HEK293 (cell line): ENCODE results near the gene FRAT2.

ENCODE experiments used
- CTCF ChIA-PET: fragments of 350-600 bp; formaldehyde crosslinking; extraction: SDS; loops from one replicate; lab custom pipeline; 2021; ENCODE audit warnings: antibody characterized with exemption; lab: Yijun Ruan, JAX
- POLR2A ChIA-PET: fragments of 300-600 bp; formaldehyde crosslinking; extraction: SDS; loops from one replicate; lab custom pipeline; 2020; ENCODE audit warnings: antibody characterized with exemption, inconsistent platforms; lab: Yijun Ruan, JAX
- H3K27ac ChIP-seq: fragments of 200-500 bp; sonication (Bioruptor generic); 2 replicates; pipeline ENCODE4 v1.5.1; 2014; ENCODE audit warnings: low read depth, low read length, control low read depth, inconsistent platforms; ENCODE audit errors: extremely low read depth
- H3K36me3 ChIP-seq, 2 experiments: fragments of 200-500 bp in 1 of 2; sonication (Bioruptor generic) in 1 of 2; 1 replicate in 1 of 2; 2 replicates in 1 of 2; pipeline ENCODE4 v1.5.1; 2014 to 2017; ENCODE audit warnings: inconsistent platforms in 2 of 2, low read length in 2 of 2; ENCODE audit not compliant: control insufficient read depth in 2 of 2, insufficient read depth in 1 of 2
- H3K4me1 ChIP-seq: fragments of 200-500 bp; sonication (Bioruptor generic); 2 replicates; pipeline ENCODE4 v1.5.1; 2014; ENCODE audit warnings: mild to moderate bottlenecking, low read length, inconsistent platforms; ENCODE audit not compliant: control insufficient read depth, insufficient read depth
- H3K4me3 ChIP-seq: 2 replicates; pipeline ENCODE4 v1.5.1; 2011; ENCODE audit warnings: low read depth, mild to moderate bottlenecking, control low read depth, low read length, moderate library complexity
- H3K9me3 ChIP-seq: fragments of 200-500 bp; sonication (Bioruptor generic); 2 replicates; pipeline ENCODE4 v1.5.1; 2014; ENCODE audit warnings: low read depth, low read length, inconsistent platforms; ENCODE audit not compliant: control insufficient read depth, insufficient read depth
- BCL11A ChIP-seq: fragments of 450-650 bp; formaldehyde crosslinking; IDR thresholded peaks from 2 replicates; pipeline ENCODE4 v1.5.1; 2016; ENCODE audit warnings: low read depth, missing biosample characterization, missing genetic modification characterization
- OVOL3 ChIP-seq: fragments of 450-650 bp; formaldehyde crosslinking; IDR thresholded peaks from 2 replicates; pipeline ENCODE4 v1.5.1; 2016; ENCODE audit warnings: missing biosample characterization, missing genetic modification characterization
- ZNF239 ChIP-seq: fragments of 450-650 bp; formaldehyde crosslinking; IDR thresholded peaks from 2 replicates; pipeline ENCODE4 v1.5.1; 2016; ENCODE audit warnings: missing biosample characterization, missing genetic modification characterization
- ZNF37A ChIP-seq: fragments of 450-650 bp; IDR thresholded peaks from 2 replicates; pipeline ENCODE4 v1.5.1; 2018; ENCODE audit warnings: missing biosample characterization, missing genetic modification characterization
- ZNF391 ChIP-seq: fragments of 450-650 bp; formaldehyde crosslinking; IDR thresholded peaks from 2 replicates; pipeline ENCODE4 v1.5.1; 2016; ENCODE audit warnings: low read depth, missing biosample characterization, missing genetic modification characterization, borderline replicate concordance
- ZNF426 ChIP-seq: fragments of 450-650 bp; formaldehyde crosslinking; IDR thresholded peaks from 2 replicates; pipeline ENCODE4 v1.5.1; 2017; ENCODE audit warnings: missing biosample characterization, missing genetic modification characterization, mild to moderate bottlenecking, inconsistent platforms, moderate library complexity
- ZNF558 ChIP-seq: fragments of 450-650 bp; formaldehyde crosslinking; IDR thresholded peaks from 2 replicates; pipeline ENCODE4 v1.5.1; 2016; ENCODE audit warnings: missing biosample characterization, missing genetic modification characterization
- ZNF571 ChIP-seq: fragments of 450-650 bp; formaldehyde crosslinking; IDR thresholded peaks from 2 replicates; pipeline ENCODE4 v1.5.0; 2017; ENCODE audit warnings: missing biosample characterization, missing genetic modification characterization
- ZNF596 ChIP-seq: fragments of 450-650 bp; IDR thresholded peaks from 2 replicates; pipeline ENCODE4 v1.5.0; 2018; ENCODE audit warnings: missing biosample characterization, mild to moderate bottlenecking, missing genetic modification characterization, moderate library complexity
- ZNF600 ChIP-seq: fragments of 450-650 bp; formaldehyde crosslinking; IDR thresholded peaks from 2 replicates; pipeline ENCODE4 v1.5.1; 2016; ENCODE audit warnings: missing biosample characterization, missing genetic modification characterization
- ZNF610 ChIP-seq: fragments of 450-650 bp; formaldehyde crosslinking; IDR thresholded peaks from 2 replicates; pipeline ENCODE4 v1.5.1; 2016; ENCODE audit warnings: missing biosample characterization, missing genetic modification characterization, borderline replicate concordance
- ZNF621 ChIP-seq: fragments of 450-650 bp; formaldehyde crosslinking; IDR thresholded peaks from 2 replicates; pipeline ENCODE4 v1.5.1; 2017; ENCODE audit warnings: missing biosample characterization, missing genetic modification characterization
- ZSCAN16 ChIP-seq: fragments of 450-650 bp; formaldehyde crosslinking; IDR thresholded peaks from 2 replicates; pipeline ENCODE4 v1.5.1; 2016; ENCODE audit warnings: missing biosample characterization, missing genetic modification characterization
- ZSCAN23 ChIP-seq: fragments of 450-650 bp; formaldehyde crosslinking; IDR thresholded peaks from 2 replicates; pipeline ENCODE4 v1.5.1; 2016; ENCODE audit warnings: missing biosample characterization, missing genetic modification characterization
- TF ChIP-seq, protein P1 (sequence below): fragments of 450-650 bp; formaldehyde crosslinking; conservative IDR thresholded peaks from 2 replicates; pipeline ENCODE4 v1.5.1; 2016; ENCODE audit warnings: low read depth, missing biosample characterization, missing genetic modification characterization
- TF ChIP-seq, protein P2 (sequence below): fragments of 450-650 bp; formaldehyde crosslinking; IDR thresholded peaks from 2 replicates; pipeline ENCODE4 v1.5.1; 2016; ENCODE audit warnings: missing biosample characterization, missing genetic modification characterization

The FRAT2 gene

DNA sequence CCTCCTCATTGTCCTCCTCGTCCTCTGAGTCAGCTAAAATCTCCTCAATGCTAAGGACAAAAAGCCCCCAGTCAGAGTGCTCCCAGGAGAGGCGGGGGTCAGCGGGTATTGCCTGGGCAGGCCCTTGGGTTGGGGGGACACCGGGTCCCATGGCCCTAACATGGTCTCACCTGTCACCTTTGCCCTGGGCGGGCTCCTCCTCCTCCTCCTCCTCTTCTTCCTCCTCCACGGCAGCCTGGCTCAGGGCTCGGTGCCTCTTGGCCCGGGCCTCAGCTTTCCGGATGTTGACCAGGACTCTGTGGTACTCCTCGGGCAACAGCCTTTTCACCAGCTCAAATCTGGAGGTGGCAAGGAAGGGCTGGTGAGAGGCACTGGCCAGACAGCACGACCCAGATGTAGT, 32.0 kb upstream of the FRAT2 start (continued):
- no peak for TF ChIP-seq ZNF391

DNA sequence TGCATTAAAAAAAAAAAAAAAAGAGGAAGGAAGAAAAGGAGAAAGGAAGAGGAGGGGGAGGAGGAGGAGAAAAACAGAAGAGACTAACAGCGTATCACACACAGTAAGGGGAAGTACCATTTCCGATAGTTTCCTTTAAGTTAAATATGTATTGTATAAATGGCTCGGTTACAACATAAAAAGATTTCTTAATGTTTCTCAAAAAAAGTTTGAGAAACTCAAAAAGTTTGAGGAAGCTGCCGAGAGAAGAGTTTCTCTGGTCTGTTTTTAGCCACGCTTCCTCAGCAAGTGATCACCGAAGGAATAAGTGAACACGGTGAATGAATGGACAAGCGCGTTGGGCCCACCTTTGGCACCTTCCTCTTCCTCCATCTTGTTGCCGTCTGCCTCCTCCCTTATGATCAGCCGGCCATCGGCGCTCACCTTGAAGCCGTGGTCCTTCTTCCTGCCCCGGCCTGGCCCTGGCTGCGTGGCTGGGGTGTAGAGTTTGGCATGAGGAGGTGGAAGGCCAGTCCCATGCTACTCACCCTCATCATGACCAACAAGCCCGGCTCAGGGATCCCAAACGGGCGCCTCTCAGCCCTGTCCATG, 31.3 kb upstream of the FRAT2 start:
- H3K9me3 ChIP-seq = no peaks in the 10 kb centered on the region
- peaks cover 0 to 75% of the 10 kb centered on the region in 2 experiments for H3K36me3 ChIP-seq
- ChIA-PET CTCF (interaction anchor here (0.7 kb wide), 1 partner anchor 26 kb away, joined by 4 read pairs; no protein-coding TSS in a partner anchor), POLR2A (no interaction called here)
- H3K27ac ChIP-seq = no peak overlapping the region
- TF ChIP-seq ZNF610 (tag by site-specific recombination) (no peak), ZNF596 (tag by site-specific recombination) (no peak), ZNF571 (tag by site-specific recombination) (no peak), ZNF600 (tag by site-specific recombination) (no peak), OVOL3 (no peak), ZSCAN16 (no peak), BCL11A (no peak), ZNF426 (tag by site-specific recombination) (no peak), ZNF621 (tag by site-specific recombination) (no peak), ZNF239 (tag by site-specific recombination) (no peak), ZSCAN23 (tag by site-specific recombination) (no peak), ZNF391 (no peak), ZNF37A (tag by site-specific recombination) (no peak)
- TF ChIP-seq, protein P1, sequence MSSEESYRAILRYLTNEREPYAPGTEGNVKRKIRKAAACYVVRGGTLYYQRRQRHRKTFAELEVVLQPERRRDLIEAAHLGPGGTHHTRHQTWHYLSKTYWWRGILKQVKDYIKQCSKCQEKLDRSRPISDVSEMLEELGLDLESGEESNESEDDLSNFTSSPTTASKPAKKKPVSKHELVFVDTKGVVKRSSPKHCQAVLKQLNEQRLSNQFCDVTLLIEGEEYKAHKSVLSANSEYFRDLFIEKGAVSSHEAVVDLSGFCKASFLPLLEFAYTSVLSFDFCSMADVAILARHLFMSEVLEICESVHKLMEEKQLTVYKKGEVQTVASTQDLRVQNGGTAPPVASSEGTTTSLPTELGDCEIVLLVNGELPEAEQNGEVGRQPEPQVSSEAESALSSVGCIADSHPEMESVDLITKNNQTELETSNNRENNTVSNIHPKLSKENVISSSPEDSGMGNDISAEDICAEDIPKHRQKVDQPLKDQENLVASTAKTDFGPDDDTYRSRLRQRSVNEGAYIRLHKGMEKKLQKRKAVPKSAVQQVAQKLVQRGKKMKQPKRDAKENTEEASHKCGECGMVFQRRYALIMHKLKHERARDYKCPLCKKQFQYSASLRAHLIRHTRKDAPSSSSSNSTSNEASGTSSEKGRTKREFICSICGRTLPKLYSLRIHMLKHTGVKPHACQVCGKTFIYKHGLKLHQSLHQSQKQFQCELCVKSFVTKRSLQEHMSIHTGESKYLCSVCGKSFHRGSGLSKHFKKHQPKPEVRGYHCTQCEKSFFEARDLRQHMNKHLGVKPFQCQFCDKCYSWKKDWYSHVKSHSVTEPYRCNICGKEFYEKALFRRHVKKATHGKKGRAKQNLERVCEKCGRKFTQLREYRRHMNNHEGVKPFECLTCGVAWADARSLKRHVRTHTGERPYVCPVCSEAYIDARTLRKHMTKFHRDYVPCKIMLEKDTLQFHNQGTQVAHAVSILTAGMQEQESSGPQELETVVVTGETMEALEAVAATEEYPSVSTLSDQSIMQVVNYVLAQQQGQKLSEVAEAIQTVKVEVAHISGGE (tag by site-specific recombination) = no peak
- TF ChIP-seq, protein P2, sequence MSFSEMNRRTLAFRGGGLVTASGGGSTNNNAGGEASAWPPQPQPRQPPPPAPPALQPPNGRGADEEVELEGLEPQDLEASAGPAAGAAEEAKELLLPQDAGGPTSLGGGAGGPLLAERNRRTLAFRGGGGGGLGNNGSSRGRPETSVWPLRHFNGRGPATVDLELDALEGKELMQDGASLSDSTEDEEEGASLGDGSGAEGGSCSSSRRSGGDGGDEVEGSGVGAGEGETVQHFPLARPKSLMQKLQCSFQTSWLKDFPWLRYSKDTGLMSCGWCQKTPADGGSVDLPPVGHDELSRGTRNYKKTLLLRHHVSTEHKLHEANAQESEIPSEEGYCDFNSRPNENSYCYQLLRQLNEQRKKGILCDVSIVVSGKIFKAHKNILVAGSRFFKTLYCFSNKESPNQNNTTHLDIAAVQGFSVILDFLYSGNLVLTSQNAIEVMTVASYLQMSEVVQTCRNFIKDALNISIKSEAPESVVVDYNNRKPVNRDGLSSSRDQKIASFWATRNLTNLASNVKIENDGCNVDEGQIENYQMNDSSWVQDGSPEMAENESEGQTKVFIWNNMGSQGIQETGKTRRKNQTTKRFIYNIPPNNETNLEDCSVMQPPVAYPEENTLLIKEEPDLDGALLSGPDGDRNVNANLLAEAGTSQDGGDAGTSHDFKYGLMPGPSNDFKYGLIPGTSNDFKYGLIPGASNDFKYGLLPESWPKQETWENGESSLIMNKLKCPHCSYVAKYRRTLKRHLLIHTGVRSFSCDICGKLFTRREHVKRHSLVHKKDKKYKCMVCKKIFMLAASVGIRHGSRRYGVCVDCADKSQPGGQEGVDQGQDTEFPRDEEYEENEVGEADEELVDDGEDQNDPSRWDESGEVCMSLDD (tag by site-specific recombination) = no peak
- no peaks in the 10 kb centered on the region for H3K4me1 ChIP-seq
- no peak overlapping the region for H3K4me3 ChIP-seq

DNA sequence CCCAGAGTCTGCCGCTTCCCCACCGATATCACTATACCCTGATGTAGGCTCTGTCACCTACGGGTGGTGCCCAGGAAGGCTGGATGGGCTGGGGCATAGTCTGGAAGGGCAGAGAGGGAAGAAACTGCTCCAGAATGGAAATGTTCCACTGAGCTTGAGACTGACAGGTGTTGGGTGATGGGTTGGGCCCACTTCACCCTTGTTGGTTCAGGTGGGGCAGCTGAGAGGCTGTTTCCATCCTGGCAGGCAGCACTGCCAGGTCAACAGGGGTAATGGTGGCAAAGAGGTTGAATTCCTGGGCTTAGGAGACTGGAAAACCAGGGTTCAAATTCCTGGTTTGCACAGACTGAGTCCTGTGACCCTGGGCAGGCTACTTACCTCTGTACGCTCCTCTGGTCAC, 28.5 kb upstream of the FRAT2 start:
- TF ChIP-seq ZNF558 (tag by site-specific recombination) = no peak
- peaks cover 2 to 74% of the 10 kb centered on the region in 2 experiments for H3K36me3 ChIP-seq
- CTCF ChIA-PET = no interaction called here
- H3K4me1 ChIP-seq = no peaks in the 10 kb centered on the region
- H3K4me3 ChIP-seq = no peak overlapping the region
- POLR2A ChIA-PET = no interaction called here
- no peaks in the 10 kb centered on the region for H3K9me3 ChIP-seq
- H3K27ac ChIP-seq = no peak overlapping the region
